Testis (tissue), 2 donors: Measurements from ENCODE around the gene BACH2.

Source experiments
- POLR2A ChIP-seq: fragments of 450-650 bp; IDR thresholded peaks from one replicate; pipeline ENCODE4 v1.6.1; 2017; ENCODE audit warnings: antibody characterized with exemption, mild to moderate bottlenecking, moderate library complexity
- TF ChIP-seq, protein P1 (sequence below), 3 experiments: fragments of 450-650 bp in 2 of 3; fragments of 200-600 bp in 1 of 3; sonication (generic) in 1 of 3; IDR thresholded peaks; one replicate each; pipeline ENCODE4 v1.5.1; 2016 to 2019; ENCODE audit warnings: antibody characterized with exemption in 3 of 3, mild to moderate bottlenecking in 2 of 3, moderate library complexity in 1 of 3

DNA sequence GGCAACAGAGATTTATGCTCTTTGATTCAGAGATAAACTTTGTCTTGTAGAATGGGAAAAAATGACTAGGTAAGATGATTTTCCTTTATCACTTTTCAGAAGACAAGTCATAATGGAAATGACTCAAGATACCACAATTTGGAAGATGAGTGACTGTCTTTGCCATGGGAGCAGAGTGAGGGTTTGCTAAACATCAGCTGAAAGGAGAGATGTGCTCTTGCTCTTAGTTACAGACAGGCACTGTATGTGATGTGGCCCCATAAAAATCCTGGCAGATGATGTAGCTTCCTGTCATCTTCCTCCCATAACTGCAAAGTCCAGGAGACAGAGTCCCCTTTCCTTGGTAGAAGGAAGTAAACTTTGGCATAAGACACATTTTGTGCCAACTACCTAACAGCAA lies 47.6 kb downstream of the BACH2 start:
- TF ChIP-seq, protein P1, sequence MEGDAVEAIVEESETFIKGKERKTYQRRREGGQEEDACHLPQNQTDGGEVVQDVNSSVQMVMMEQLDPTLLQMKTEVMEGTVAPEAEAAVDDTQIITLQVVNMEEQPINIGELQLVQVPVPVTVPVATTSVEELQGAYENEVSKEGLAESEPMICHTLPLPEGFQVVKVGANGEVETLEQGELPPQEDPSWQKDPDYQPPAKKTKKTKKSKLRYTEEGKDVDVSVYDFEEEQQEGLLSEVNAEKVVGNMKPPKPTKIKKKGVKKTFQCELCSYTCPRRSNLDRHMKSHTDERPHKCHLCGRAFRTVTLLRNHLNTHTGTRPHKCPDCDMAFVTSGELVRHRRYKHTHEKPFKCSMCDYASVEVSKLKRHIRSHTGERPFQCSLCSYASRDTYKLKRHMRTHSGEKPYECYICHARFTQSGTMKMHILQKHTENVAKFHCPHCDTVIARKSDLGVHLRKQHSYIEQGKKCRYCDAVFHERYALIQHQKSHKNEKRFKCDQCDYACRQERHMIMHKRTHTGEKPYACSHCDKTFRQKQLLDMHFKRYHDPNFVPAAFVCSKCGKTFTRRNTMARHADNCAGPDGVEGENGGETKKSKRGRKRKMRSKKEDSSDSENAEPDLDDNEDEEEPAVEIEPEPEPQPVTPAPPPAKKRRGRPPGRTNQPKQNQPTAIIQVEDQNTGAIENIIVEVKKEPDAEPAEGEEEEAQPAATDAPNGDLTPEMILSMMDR (IDR thresholded peaks at IDR 0.05) = no peak
- TF ChIP-seq POLR2A = no peak
